ENCODE data around the gene COL5A2. TPM values are rescaled to one million over a fixed set of nuclear protein-coding genes. Genes with fewer than 3 reads are reported as not detected.

Gene COL5A2
- total and polyA plus RNA-seq, 12 donors = 5.2 to 46.4 (median 14.5) TPM

GRCh38 chr2:189013671-189014448 lies 165.7 kb downstream of the COL5A2 start:
- WGBS, 4 donors = 55 to 72% (median 69%) methylated on average over 2 of the region's 2 CpGs
- no peak overlapping the region for H3K27ac ChIP-seq

GRCh38 chr2:189013031-189013430 lies 166.5 kb downstream of the COL5A2 start:
- DNase-seq = no peak
- no peaks in the 10 kb centered on the region for H3K4me1 ChIP-seq (replicated peaks in 1 of 2)
- 86 to 90% (median 87%) methylated on average over 3 of the region's 3 CpGs for WGBS, 4 donors
- H3K27me3 ChIP-seq = no peaks in the 10 kb centered on the region
- no peaks in the 10 kb centered on the region for H3K9me3 ChIP-seq (replicated peaks in 1 of 3)
- peaks cover 0 to 4% of the 10 kb centered on the region in 2 donors for H3K36me3 ChIP-seq (replicated peaks in 1 of 2)
- TF ChIP-seq CTCF (IDR thresholded peaks at IDR 0.05) = no peak
- TF ChIP-seq POLR2A (IDR thresholded peaks at IDR 0.05) = no peak
- intact Hi-C loops (cut with DNase I) = no loop called here
- H3K27ac ChIP-seq = no peak overlapping the region
- no peak overlapping the region for H3K4me3 ChIP-seq

More at GRCh38 chr2:189013671-189014448, 165.7 kb downstream of the COL5A2 start:
- intact Hi-C loops (cut with DNase I) = no loop called here
- Histone ChIP-seq H3K4me1 (replicated peaks in 1 of 2) (no peaks in the 10 kb centered on the region), H3K9me3 (replicated peaks in 1 of 3) (no peaks in the 10 kb centered on the region), H3K36me3 (replicated peaks in 1 of 2) (peaks cover 0 to 4% of the 10 kb centered on the region in 2 donors), H3K27me3 (no peaks in the 10 kb centered on the region), H3K4me3 (no peak overlapping the region)
- no peak for TF ChIP-seq CTCF (IDR thresholded peaks at IDR 0.05)
- no peak for TF ChIP-seq POLR2A (IDR thresholded peaks at IDR 0.05)
- DNase-seq = no peak

GRCh38 chr2:189012351-189012750 lies 167.2 kb downstream of the COL5A2 start:
- Histone ChIP-seq H3K9me3 (replicated peaks in 1 of 3) (no peaks in the 10 kb centered on the region), H3K4me3 (no peak overlapping the region), H3K27ac (no peak overlapping the region), H3K4me1 (replicated peaks in 1 of 2) (no peaks in the 10 kb centered on the region), H3K27me3 (no peaks in the 10 kb centered on the region), H3K36me3 (replicated peaks in 1 of 2) (peaks cover 0 to 9% of the 10 kb centered on the region in 2 donors)
- intact Hi-C loops (cut with DNase I) = no loop called here
- no peak for TF ChIP-seq POLR2A (IDR thresholded peaks at IDR 0.05)
- 76 to 85% (median 84%) methylated on average over 1 of the region's 1 CpG for WGBS, 4 donors
- no peak for DNase-seq

- no peak overlapping the region for H3K27ac ChIP-seq
- H3K9me3 ChIP-seq (replicated peaks in 1 of 3) = no peaks in the 10 kb centered on the region
- TF ChIP-seq POLR2A (IDR thresholded peaks at IDR 0.05) (no peak), CTCF (IDR thresholded peaks at IDR 0.05) (no peak)
- WGBS, 4 donors = 47 to 58% (median 53%) methylated on average over 6 of the region's 6 CpGs
- intact Hi-C loops (cut with DNase I) = no loop called here
- H3K4me1 ChIP-seq (replicated peaks in 1 of 2) = no peaks in the 10 kb centered on the region
- DNase-seq = no peak
- no peaks in the 10 kb centered on the region for H3K27me3 ChIP-seq
- no peak overlapping the region for H3K4me3 ChIP-seq
- peaks cover 0 to 9% of the 10 kb centered on the region in 2 donors for H3K36me3 ChIP-seq (replicated peaks in 1 of 2)
Observed at GRCh38 chr2:189010536-189010935, 169.0 kb downstream of the COL5A2 start.

All from adrenal gland (tissue), 12 donors.